ENCODE measurements around the gene BRI3. TPM values are rescaled to one million over a fixed set of nuclear protein-coding genes. Genes with fewer than 3 reads are reported as not detected.

Gene BRI3
- total RNA-seq, 2 donors from 2014 or later: 29.0 to 44.9 TPM

DNA sequence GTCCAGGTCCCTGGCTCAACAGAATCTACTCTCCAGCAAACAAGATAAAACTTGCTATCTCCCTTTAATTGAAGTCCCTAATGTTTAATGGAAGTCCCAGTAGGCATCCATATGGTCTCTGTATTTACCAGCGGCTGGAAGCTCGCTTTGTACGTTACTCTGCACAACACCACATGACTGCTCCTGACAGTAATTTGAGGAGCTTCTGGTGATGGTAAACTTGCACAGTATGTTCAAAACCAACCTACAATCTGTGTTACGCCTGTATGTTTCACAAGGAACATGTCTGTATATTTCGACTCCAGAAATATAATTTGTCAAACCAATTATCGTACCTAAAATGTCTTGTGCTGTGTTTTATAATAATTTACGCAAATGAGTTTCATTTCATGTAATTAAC is 25.1 kb upstream of the BRI3 start:
- peaks cover 0 to 5% of the 10 kb centered on the region in 2 donors for H3K36me3 ChIP-seq (replicated peaks in 1 of 2; ENCODE audit: insufficient read depth in 1 of 2, low read depth in 2 of 2)
- 93 to 98% methylated on average over 7 of the region's 7 CpGs for WGBS, 2 donors
- DNase-seq: no peak
- intact Hi-C loops (cut with DNase I): no loop called here
- peaks cover 13% of the 10 kb centered on the region for H3K4me1 ChIP-seq
- H3K27ac ChIP-seq: no peak overlapping the region
- H3K4me3 ChIP-seq: no peak overlapping the region
- H3K9me3 ChIP-seq: no peaks in the 10 kb centered on the region
- no peaks in the 10 kb centered on the region for H3K27me3 ChIP-seq
- ATAC-seq: no peak
- TF ChIP-seq, protein P1, sequence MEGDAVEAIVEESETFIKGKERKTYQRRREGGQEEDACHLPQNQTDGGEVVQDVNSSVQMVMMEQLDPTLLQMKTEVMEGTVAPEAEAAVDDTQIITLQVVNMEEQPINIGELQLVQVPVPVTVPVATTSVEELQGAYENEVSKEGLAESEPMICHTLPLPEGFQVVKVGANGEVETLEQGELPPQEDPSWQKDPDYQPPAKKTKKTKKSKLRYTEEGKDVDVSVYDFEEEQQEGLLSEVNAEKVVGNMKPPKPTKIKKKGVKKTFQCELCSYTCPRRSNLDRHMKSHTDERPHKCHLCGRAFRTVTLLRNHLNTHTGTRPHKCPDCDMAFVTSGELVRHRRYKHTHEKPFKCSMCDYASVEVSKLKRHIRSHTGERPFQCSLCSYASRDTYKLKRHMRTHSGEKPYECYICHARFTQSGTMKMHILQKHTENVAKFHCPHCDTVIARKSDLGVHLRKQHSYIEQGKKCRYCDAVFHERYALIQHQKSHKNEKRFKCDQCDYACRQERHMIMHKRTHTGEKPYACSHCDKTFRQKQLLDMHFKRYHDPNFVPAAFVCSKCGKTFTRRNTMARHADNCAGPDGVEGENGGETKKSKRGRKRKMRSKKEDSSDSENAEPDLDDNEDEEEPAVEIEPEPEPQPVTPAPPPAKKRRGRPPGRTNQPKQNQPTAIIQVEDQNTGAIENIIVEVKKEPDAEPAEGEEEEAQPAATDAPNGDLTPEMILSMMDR (IDR thresholded peaks at IDR 0.05): no peak
- no peak for TF ChIP-seq POLR2A (IDR thresholded peaks at IDR 0.05)

DNA sequence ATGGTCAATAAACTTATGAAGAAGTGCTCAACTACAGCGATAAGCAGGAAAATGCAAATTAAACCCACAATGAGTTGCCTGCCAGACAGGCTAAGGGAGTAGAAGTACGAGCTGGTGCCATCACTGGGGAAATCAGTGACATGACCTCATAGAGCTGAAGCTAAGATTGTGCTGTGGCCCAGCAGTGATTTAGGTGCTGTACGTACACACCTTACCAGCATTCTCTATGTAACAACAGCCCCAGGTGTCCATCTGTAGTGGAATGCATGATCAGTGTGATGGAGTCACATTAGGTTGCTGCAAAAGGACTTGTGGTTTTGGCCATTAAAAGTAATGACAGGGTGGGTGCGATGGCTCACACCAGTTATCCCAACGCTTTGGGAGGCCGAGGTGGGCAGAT is 23.8 kb upstream of the BRI3 start:
- Histone ChIP-seq H3K27ac (no peak overlapping the region), H3K4me3 (no peak overlapping the region), H3K9me3 (no peaks in the 10 kb centered on the region), H3K36me3 (replicated peaks in 1 of 2; ENCODE audit: insufficient read depth in 1 of 2, low read depth in 2 of 2) (peaks cover 0 to 5% of the 10 kb centered on the region in 2 donors), H3K27me3 (no peaks in the 10 kb centered on the region), H3K4me1 (peaks cover 11% of the 10 kb centered on the region)
- TF ChIP-seq, protein P1 (IDR thresholded peaks at IDR 0.05): no peak
- no peak for TF ChIP-seq POLR2A (IDR thresholded peaks at IDR 0.05)
- WGBS, 2 donors: 79 to 88% methylated on average over 6 of the region's 6 CpGs
- intact Hi-C loops (cut with DNase I): no loop called here
- no peak for ATAC-seq
- no peak for DNase-seq

DNA sequence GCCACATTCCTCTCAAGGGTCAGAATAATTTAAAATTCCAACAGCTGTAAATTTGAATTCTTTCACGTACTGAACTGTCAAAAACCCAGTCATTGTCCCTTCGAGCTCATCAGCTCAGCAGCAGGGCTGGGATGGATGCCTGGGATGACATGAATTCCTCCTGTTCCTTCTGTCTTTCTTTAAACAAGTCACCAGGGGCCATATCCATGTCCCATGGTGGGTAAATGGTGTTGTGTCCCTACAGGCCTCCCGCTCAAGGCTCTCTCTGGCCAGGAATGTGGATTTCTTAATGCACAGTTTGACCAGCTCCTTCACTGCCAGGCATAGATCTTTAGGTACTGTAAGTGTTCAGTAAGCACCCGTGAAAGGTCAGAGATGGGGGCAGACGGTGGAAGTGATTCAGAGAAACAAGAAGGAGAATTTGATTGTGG is 15.6 kb upstream of the BRI3 start:
- WGBS, 2 donors: 76 to 83% methylated on average over 5 of the region's 5 CpGs
- DNase-seq (no peak), ATAC-seq (no peak)
- Histone ChIP-seq H3K36me3 (replicated peaks in 1 of 2; ENCODE audit: insufficient read depth in 1 of 2, low read depth in 2 of 2) (no peaks in the 10 kb centered on the region), H3K27me3 (no peaks in the 10 kb centered on the region), H3K4me1 (no peaks in the 10 kb centered on the region), H3K9me3 (no peaks in the 10 kb centered on the region), H3K27ac (no peak overlapping the region), H3K4me3 (no peak overlapping the region)
- TF ChIP-seq, protein P1 (IDR thresholded peaks at IDR 0.05): no peak
- no peak for TF ChIP-seq POLR2A (IDR thresholded peaks at IDR 0.05)
- intact Hi-C loops (cut with DNase I): no loop called here

DNA sequence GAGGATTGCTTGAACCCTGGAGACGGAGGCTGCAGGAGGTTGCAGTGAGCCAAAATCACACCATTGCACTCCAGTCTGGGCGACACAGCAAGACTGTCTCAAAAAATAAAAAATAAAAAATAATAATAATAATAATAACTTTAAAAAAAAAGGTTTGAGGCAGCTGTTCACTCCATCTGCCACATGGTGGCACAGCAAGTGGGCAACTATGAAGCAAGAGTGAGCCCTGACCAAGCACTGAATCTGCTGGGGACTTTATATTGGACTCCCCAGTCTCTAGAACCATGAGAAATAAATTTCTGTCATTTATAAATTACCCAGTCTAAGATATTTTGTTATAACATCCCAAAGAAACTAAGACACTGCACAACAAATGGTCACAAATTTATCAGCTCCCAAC is 14.6 kb upstream of the BRI3 start:
- Histone ChIP-seq H3K4me1 (no peaks in the 10 kb centered on the region), H3K36me3 (replicated peaks in 1 of 2; ENCODE audit: insufficient read depth in 1 of 2, low read depth in 2 of 2) (no peaks in the 10 kb centered on the region), H3K9me3 (no peaks in the 10 kb centered on the region), H3K27ac (no peak overlapping the region), H3K4me3 (no peak overlapping the region), H3K27me3 (no peaks in the 10 kb centered on the region)
- ATAC-seq (peak; percentile 70), DNase-seq (peak in 2 of 4 donors; percentile 41 to 47)
- intact Hi-C loops (cut with DNase I): no loop called here
- WGBS, 2 donors: 22 to 69% methylated on average over 2 of the region's 2 CpGs
- TF ChIP-seq, protein P1 (IDR thresholded peaks at IDR 0.05): peak in 6 of 7 experiments; percentile 19 to 61 (median 42)
- TF ChIP-seq POLR2A (IDR thresholded peaks at IDR 0.05): no peak

DNA sequence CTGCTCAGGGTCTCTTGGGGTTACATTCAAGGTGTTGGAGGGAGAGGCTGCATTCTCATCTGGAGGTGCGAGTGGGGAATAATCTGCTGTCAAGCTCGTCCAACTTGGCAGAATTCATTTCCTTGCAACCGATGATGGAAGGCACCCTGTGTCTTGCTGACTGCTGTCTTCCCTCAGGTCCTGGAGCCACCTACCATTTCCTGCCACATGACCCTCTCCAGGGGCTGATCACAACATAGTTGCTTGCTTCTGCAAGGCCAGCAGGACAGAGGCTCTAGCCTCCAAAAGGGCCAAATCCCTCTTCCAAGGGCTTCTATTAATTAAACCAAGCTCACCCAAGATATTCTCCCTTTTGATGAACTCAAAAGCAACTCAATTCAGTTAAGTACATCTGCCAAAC is 14.2 kb upstream of the BRI3 start:
- intact Hi-C loops (cut with DNase I): no loop called here
- Histone ChIP-seq H3K9me3 (no peaks in the 10 kb centered on the region), H3K36me3 (replicated peaks in 1 of 2; ENCODE audit: insufficient read depth in 1 of 2, low read depth in 2 of 2) (no peaks in the 10 kb centered on the region), H3K27ac (no peak overlapping the region), H3K4me1 (no peaks in the 10 kb centered on the region), H3K4me3 (no peak overlapping the region), H3K27me3 (no peaks in the 10 kb centered on the region)
- 91 to 95% methylated on average over 3 of the region's 3 CpGs for WGBS, 2 donors
- ATAC-seq: no peak
- no peak for DNase-seq
- TF ChIP-seq, protein P1 (IDR thresholded peaks at IDR 0.05): no peak
- no peak for TF ChIP-seq POLR2A (IDR thresholded peaks at IDR 0.05)
